K562 (cell line): ENCODE measurements around the gene TAX1BP1. TPM values are rescaled to one million over a fixed set of nuclear protein-coding genes. Genes with fewer than 3 reads are reported as not detected.

ENCODE experiments used
- ATF4 ChIP-seq: fragments of 450-650 bp; formaldehyde crosslinking; IDR thresholded peaks from 2 replicates; pipeline ENCODE4 v1.4.0; 2022; ENCODE audit warnings: mild to moderate bottlenecking, moderate library complexity
- BRF2 ChIP-seq: IDR thresholded peaks from 3 replicates; pipeline ENCODE4 v1.6.1; 2011; ENCODE audit warnings: borderline replicate concordance, mild to moderate bottlenecking; ENCODE audit not compliant: insufficient read length, insufficient read depth
- ETV5 ChIP-seq: sonication (generic); formaldehyde crosslinking; IDR thresholded peaks from 2 replicates; pipeline ENCODE4 v1.4.0; 2020; ENCODE audit warnings: low read depth, mild to moderate bottlenecking, missing genetic modification reagents
- HNRNPLL ChIP-seq: fragments of 200-400 bp; formaldehyde crosslinking; IDR thresholded peaks from 2 replicates; pipeline ENCODE4 v1.6.1; 2017; ENCODE audit warnings: low read length, low read depth, mild to moderate bottlenecking; ENCODE audit not compliant: poor library complexity, severe bottlenecking
- L3MBTL2 ChIP-seq: fragments of 450-650 bp; IDR thresholded peaks from 2 replicates; pipeline ENCODE4 v1.6.1; 2016; ENCODE audit warnings: mild to moderate bottlenecking, moderate library complexity
- MCM5 ChIP-seq: fragments of 450-650 bp; IDR thresholded peaks from 2 replicates; pipeline ENCODE4 v1.6.1; 2016; ENCODE audit warnings: low read depth
- NCOA1 ChIP-seq: fragments of 450-650 bp; IDR thresholded peaks from 2 replicates; pipeline ENCODE4 v1.6.1; 2016; ENCODE audit warnings: low read depth
- NR2C1 ChIP-seq, 2 experiments: fragments of 450-650 bp; IDR thresholded peaks; 2 replicates each; pipeline ENCODE4 v1.6.1; 2017; ENCODE audit warnings: mild to moderate bottlenecking in 2 of 2, antibody characterized with exemption in 1 of 2, inconsistent platforms in 1 of 2, missing compliant biosample characterization in 1 of 2, missing genetic modification characterization in 1 of 2
- PKNOX1 ChIP-seq: fragments of 450-650 bp; IDR thresholded peaks from 2 replicates; pipeline ENCODE4 v1.6.1; 2016
- PRMT5 ChIP-seq: sonication (generic); formaldehyde crosslinking; IDR thresholded peaks from 2 replicates; pipeline ENCODE4 v1.5.0; 2020; ENCODE audit warnings: missing genetic modification reagents
- SMAD4 ChIP-seq: fragments of 250-450 bp; sonication (Bioruptor Pico); conservative IDR thresholded peaks from 2 replicates; pipeline ENCODE4 v1.8.0; 2021; ENCODE audit warnings: inconsistent platforms, mild to moderate bottlenecking, moderate library complexity
- ZBTB34 ChIP-seq: fragments of 250-450 bp; sonication (Bioruptor Pico); IDR thresholded peaks from 2 replicates; pipeline ENCODE4 v1.8.0; 2021; ENCODE audit warnings: mild to moderate bottlenecking, moderate library complexity
- ZNF165 ChIP-seq: fragments of 250-450 bp; sonication (Bioruptor Pico); IDR thresholded peaks from 2 replicates; pipeline ENCODE4 v1.4.0; 2020; ENCODE audit warnings: borderline replicate concordance
- polyA plus RNA-seq, 8 experiments: library from polyadenylated mRNA; depleted of rRNA in 4 of 8; stranded (reverse) in 5 of 8; unstranded in 3 of 8; fragments of >200 nt; fragmentation: Nextera tagmentation in 2 of 8; fragmentation: Illumina TruSeq in 1 of 8; extraction: Ambion mirVana in 2 of 8; extraction: Trizol in 1 of 8; gene quantifications; 2 replicates each; pipeline versions ENCODE4 v1.2.1 to v1.2.3, GENCODE V29; 2011 to 2014; ENCODE audit warnings: inconsistent platforms in 1 of 8, missing spikeins in 1 of 8
- total RNA-seq, 7 experiments: library from RNA; depleted of rRNA in 6 of 7; stranded (reverse); fragments of >200 nt in 6 of 7; fragmentation: Illumina TruSeq in 2 of 7; extraction: Trizol in 2 of 7; gene quantifications; 2 replicates each; pipeline versions ENCODE4 v1.2.1 to v1.2.3, GENCODE V29; 2011 to 2021; ENCODE audit warnings: low replicate concordance in 1 of 7
- TF ChIP-seq, protein P1 (sequence below), 2 experiments: fragments of 450-650 bp; IDR thresholded peaks; 2 replicates each; pipeline ENCODE4 v1.6.1; 2016

The TAX1BP1 gene
- total and polyA plus RNA-seq, 9 of the 15 experiments (the other 6 are each of a cell fraction or from before 2014, with no cell fraction given) = 49.0 to 119 (median 75.9) TPM

DNA sequence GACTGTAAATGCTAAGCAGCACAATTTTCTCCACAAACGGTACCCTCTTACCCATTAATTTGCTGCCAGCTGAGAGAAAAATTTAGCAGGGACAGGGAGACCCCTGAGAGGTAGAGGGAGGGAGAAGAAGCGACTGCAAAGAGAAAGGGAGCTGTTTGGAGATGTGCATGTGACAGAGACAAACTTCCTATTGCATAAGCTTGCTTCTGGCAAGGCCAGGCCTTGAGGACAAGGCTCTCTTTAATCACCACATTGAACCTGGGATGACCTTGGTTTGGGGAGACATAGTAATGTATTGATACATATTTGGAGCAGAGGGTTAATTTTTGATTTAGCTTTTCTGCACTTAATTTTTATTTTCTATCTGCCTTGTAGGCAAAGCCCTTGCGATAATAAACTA, 46.2 kb upstream of the TAX1BP1 start (continued):
- no peak for TF ChIP-seq NR2C1 (IDR thresholded peaks at IDR 0.05)
- TF ChIP-seq NR2C1 (tag; IDR thresholded peaks at IDR 0.05) = peak; percentile 27; the same call in 1 of the 2 replicates
- no peak for TF ChIP-seq ZBTB34 (CRISPR knock-in tag)
- peak; percentile 55; the same call in 1 of the 2 replicates for TF ChIP-seq ATF4 (CRISPR knock-in tag)
- peak; percentile 57; the same call in 1 of the 2 replicates for TF ChIP-seq SMAD4
- TF ChIP-seq L3MBTL2 = peak; percentile 77
- TF ChIP-seq ETV5 (CRISPR knock-in tag) = no peak
- TF ChIP-seq BRF2 = no peak
- peak; percentile 49 for TF ChIP-seq PKNOX1
- TF ChIP-seq NCOA1 = no peak
- no peak for TF ChIP-seq PRMT5 (CRISPR knock-in tag)
- no peak for TF ChIP-seq MCM5
- no peak for TF ChIP-seq HNRNPLL
- TF ChIP-seq ZNF165 (CRISPR knock-in tag) = no peak
- TF ChIP-seq, protein P1, sequence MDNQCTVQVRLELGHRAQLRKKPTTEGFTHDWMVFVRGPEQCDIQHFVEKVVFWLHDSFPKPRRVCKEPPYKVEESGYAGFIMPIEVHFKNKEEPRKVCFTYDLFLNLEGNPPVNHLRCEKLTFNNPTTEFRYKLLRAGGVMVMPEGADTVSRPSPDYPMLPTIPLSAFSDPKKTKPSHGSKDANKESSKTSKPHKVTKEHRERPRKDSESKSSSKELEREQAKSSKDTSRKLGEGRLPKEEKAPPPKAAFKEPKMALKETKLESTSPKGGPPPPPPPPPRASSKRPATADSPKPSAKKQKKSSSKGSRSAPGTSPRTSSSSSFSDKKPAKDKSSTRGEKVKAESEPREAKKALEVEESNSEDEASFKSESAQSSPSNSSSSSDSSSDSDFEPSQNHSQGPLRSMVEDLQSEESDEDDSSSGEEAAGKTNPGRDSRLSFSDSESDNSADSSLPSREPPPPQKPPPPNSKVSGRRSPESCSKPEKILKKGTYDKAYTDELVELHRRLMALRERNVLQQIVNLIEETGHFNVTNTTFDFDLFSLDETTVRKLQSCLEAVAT (IDR thresholded peaks at IDR 0.05) = no peak
